ENCODE measurements around the gene PATJ.

PATJ gene

DNA sequence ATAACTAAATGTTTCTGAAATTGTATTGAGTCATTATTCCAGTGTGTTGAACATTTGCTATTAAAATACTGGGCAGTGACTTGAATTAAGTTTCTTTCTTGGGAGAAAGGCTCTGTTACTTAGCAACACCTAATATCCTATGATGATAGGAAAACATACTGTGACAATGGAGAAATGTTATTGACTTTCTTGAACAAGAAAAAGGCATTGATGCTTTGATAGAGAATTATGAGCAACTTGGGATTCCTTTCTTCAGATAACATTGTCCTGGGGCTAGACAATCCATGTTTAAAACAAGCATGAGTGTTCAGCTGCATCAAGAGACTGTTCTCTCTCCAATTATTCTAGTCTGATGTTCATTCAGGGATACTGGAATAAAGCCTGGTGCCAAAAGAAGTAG, 236.5 kb downstream of the PATJ start:
- DNase-seq (ENCODE audit: extremely low read depth in 1 of 2, low read depth in 1 of 2): no peak

DNA sequence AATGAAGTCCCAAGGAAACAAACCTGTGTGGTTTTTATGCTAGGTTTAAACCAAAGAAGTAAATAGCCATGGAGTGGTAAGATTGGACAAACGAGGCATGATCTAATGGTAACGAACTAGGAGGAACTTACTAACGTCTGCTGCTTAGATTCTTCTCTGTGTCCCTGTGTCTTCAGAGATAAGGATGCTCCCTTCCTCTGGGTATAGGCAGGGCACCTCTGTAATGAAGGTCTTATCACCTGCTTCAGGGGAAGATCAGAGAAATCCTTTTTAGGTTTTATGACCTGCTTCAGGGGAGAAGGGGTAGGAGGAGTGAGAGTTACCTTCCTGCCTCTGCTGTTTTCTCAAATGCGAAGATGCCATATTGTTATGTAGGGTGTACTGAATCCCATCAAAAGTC, 237.4 kb downstream of the PATJ start:
- no peak for DNase-seq (ENCODE audit: extremely low read depth in 1 of 2, low read depth in 1 of 2)

DNA sequence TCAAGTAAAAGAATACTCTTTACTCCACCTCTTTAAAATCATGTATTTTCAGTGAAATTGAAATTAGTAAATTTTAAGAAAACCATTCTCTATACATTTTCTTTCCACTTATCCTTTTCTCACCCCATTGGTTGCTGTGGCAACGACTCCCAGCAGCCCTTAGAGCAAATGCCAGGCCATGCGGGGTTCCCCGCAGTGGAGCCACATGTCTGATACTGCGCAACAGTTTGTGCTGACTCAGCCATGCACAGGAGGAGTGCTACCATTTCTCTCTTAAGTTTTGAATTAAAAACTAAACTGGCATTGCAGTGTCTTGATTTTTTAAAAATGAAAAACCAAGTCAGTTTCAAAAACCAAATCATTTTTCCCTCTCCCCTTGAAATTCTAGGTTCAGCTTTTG, 238.3 kb downstream of the PATJ start:
- peak in 1 of 2 donors; percentile 5 for DNase-seq (ENCODE audit: extremely low read depth in 1 of 2, low read depth in 1 of 2)

DNA sequence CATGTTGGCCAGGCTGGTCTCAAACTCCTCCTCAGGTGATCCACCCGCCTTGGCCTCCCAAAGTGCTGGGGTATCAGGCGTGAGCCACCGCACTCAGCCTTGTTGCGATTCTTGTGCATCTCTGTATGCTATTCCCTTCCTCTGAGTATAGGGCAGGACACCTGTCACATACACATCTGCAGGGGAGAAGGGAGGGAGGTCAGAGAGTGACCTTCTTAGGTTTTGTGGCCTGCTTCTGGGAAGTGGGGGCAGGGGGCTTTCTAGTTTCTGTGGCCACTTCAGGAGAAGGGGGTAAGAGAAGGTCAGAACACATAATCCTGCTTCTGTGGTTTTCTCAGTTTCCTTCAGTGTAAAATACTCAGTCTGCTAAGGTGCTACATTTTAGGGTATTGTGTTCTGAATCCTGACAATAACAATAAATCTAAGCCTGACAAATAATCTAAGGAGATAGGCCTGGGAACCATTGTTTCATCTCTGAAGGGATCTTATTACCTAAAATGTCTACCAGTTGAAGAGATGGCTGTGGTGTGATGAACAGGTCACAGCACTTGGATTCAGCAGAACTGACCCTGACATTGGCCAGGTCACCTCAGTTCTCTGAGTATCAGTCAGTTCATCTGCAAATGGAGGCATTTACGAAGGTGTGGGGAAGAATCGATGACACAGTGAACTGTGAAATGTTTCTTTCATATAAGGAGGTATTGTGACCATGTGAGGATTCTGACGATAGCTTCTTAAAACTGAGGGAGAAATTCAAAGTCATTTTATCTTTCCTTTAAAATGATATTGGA, 239.8 kb downstream of the PATJ start:
- DNase-seq (ENCODE audit: extremely low read depth in 1 of 2, low read depth in 1 of 2): no peak

DNA sequence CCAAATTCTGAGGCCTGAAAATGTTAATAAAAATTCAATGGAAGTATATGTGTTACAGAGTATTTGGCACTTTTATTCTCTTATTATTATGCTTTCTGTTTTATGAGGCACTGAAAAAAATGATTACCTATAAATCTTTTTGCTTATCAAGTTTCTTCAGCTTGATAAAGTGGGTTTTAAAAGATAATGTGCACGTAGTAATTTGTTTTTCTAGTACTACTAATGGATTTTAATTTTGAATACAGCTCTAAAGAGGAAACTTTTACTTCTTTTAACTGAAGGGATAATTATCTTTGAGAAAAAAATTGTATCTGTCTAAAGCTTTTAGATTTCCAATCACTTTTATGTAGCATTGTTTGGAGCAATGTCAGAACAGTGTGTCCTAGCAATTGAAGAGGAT, 241.0 kb downstream of the PATJ start:
- DNase-seq (ENCODE audit: extremely low read depth in 1 of 2, low read depth in 1 of 2): no peak

DNA sequence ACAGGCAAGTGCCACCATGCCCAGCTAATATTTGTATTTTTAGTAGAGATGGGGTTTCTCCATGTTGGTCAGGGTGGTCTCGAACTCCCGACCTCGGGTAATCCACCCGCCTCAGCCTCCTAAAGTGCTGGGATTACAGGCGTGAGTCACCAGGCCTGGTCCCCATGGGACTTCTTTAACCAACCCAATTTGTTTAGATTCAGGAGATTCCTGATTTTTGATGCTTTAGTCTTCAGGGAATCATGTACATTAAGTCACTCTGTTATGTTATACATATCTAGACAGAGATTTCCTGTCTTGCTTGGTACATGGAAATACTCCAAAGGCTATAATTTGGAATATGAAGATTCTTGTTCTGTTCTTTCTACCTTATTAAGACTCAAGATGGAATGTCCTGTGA, 250.0 kb downstream of the PATJ start:
- no peak for DNase-seq (ENCODE audit: extremely low read depth in 1 of 2, low read depth in 1 of 2)

DNA sequence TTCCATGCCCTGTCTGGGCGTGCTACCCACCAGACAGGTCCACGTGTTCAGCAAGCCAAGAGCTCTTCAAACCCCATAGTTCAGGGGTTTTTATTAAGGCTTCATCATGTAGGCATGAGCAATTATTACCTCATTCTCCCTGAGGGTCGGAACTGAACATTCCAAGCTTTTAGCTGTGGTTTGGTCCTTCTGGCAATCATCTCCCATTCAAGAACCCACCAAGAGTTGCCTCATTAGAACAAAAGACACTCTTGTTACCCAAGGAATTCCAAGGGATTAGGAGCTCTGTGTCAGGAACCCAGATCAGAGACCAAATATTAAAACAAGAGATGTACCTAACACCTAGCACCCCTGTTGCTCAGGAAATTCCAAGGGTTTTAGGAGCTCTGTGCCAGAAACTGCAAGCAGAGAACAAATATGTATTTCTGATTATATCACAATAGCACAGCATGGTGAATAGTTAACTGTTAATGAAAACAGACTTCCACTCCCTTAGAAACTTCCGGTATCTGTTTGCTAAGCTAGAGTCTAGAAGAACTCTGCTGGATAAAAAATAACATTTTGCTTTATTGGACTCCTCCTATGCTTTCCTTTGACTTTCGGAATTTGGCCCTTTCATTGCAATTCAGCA, 251.2 kb downstream of the PATJ start:
- no peak for DNase-seq (ENCODE audit: extremely low read depth in 1 of 2, low read depth in 1 of 2)

DNA sequence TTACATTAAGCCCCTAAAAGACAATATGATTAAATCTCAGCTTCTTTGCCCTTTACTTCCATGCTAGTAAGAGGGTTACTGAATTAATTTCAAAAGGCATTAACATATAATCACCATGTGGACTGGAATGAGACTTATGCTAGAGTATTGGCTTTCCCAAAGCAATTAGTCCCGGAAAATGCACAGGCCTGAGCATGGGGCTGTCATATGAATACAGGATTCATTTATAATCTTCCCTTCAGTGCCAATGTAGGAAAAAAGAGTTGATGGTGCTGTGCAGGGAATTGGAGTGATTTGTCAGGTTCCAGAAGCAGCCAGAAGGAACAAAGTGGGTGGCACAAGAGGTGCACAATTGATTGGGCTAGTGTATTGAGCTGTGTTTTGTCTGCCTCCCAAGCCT, 253.4 kb downstream of the PATJ start:
- no peak for DNase-seq (ENCODE audit: extremely low read depth in 1 of 2, low read depth in 1 of 2)

DNA sequence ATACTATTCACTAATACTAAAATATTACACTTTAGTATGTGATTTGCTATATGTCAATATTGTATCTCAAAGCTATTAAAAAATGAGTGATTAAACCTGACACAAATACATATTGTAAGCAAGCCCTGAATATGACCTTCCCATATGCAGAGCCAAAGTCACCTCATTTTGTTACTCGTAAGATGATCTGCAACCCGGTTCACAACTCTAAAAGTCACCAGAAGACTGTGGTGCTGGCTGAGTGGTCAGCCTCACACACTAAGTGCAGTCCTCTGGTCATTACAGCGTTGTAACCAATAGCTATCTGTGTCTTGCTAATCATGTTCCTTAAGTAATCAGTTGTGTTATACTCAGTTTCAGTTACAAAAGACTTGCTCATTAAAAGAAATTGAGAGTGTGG, 254.8 kb downstream of the PATJ start:
- no peak for DNase-seq (ENCODE audit: extremely low read depth in 1 of 2, low read depth in 1 of 2)

DNA sequence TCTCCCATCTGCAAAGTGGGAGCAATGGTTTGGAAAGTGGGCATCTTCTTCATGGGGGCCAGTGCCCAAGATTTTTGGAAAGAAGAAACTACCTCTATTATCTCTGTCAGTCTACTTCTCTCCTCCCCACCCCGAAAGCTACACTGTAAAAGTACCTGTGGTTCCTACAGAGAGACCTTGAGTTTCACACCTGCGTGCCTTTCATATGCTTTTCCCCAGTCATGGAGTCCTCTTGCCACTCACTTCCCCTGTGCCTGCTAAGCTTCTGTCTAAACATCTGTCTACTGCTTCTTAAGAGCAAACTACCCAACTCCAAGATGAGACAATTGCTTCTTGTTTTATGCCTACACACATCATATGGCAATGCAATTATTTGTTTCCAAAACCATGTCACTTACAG, 261.5 kb downstream of the PATJ start:
- no peak for DNase-seq (ENCODE audit: extremely low read depth in 1 of 2, low read depth in 1 of 2)

DNA sequence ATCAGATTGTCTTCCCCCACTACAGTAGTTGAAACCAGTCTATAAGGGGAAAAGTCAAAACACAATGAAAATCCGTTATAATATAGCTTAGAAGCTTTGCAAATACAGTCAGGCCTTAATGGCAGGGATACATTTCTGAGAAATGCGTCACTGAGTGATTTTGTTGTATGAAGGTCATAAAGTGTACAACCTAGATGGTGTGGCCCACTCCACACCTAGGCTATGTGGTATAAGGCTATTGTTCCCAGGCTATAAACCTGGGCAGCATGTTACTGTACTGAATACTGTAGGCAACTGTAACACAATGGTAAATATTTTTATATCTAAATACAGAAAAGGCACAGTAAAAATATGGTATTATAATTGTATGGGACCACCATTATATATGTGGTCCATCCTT, 264.4 kb downstream of the PATJ start:
- no peak for DNase-seq (ENCODE audit: extremely low read depth in 1 of 2, low read depth in 1 of 2)

DNA sequence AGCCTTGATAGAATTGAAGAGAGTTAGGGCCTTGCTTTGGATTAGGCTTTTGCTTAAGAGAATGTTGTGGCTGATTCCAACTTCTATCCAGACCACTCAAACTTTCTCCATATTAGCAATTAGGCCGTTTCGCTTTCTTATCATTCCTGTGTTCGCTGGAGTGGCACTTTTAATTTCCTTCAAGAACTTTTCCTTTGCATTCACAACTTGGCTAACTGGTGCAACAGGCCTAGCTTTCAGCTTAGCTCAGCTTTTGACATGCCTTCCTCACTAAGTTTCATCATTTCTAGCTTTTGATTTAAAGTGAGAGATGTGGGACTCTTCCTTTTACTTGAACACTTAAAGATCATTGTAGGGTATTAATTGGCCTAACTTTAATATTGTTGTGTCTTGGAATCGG, 268.7 kb downstream of the PATJ start:
- no peak for DNase-seq (ENCODE audit: extremely low read depth in 1 of 2, low read depth in 1 of 2)

DNA sequence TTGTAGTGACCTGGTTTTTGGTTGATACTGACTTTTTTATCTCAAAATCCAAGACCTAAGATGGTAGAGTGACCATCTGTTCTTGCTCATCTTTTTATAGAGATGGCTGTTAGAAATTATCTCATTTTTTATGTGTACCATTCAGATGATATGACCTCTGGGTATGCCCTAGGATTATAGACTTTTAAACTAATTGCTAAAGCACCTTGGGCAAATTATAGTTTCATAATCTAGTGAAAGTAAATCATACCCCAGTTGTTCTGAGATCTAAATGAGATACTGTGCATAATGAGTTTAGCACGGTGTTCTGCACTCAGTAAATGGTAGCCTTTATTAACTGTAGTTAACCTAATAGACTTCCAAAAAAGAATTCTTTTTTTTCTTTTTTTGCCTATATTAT, 269.8 kb downstream of the PATJ start:
- no peak for DNase-seq (ENCODE audit: extremely low read depth in 1 of 2, low read depth in 1 of 2)

DNA sequence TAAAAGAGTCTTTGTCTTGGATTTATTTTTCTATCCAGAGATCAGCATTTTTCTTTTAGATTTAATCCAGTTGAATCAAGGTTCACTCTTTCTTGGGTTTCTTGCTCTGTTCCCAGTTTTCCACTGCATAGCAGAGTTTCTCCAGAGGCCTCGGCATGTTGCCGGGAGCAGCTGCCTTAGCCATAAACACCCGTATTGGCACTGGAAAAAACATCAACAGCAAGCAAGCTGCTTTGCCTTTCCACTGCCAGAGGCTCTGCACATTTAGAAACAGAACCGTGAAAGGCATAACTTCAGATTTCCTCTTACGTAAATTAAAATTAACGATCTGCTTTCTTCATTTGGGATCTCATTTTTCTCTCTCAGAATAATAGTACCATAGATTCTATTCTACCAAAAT, 270.6 kb downstream of the PATJ start:
- no peak for DNase-seq (ENCODE audit: extremely low read depth in 1 of 2, low read depth in 1 of 2)

DNA sequence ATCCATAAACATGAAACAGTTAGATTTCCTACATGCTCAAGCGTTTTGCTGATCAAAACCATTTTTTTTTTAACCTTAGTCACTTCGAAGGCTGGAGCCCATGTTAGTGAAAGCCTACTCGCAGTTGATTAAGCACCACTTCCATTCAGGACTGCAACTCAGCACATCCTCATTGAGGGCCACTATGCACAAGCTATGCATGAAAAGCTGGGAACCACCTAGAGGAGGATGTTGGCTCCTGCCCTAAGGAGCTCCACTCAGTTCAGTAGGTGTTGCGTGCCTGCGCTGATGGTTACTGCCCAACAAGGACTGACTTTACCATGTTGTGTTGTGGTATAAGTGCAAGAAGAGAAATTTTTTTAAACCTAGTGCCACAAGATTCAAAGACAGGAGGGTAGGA, 271.0 kb downstream of the PATJ start:
- DNase-seq (ENCODE audit: extremely low read depth in 1 of 2, low read depth in 1 of 2): no peak

DNA sequence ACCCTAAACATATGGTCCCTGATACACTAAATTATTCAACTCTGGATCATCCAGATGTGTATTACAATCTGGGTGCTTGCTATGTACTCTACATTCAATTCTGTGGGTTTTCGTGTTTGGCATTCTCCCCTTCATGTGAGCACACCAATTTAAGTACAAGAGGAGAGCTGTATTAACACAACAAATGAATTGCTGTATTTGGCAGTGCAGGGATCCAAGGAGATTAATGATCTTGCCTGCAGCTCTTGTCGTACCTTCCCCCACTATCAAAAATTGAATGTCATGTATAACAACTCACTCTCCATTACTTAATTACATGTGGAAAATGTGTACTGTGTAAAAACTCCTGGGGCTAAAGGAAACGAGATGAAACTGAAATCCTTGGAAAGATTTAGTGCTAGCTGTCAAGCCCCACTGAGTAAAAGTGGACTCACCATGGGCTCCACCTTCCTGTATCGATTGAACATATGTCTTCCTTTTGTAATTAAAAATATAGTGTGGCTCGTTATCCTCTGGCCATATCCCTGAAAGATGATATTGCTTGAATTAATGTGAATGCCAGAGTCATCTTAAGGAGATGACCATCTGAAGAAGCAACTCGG, 280.2 kb downstream of the PATJ start:
- DNase-seq (ENCODE audit: extremely low read depth in 1 of 2, low read depth in 1 of 2): no peak

DNA sequence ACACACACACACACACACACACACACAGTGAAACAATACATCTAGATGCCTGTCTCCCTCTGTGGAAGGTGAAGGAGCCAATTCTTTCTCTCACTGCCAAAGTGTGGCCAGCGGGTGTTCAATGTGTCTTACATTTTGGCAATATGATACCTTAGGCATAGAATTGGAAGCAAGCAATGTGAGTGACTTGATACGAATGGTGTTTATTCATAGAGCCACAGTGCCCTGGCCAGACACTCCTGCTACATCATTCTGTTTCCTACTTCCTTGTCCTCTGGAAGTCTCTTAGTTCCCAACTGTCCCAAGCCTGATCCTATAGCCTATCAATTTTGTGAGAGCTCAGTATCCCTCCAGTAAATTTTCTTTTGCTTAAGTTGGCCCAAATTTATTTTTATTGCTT, 282.4 kb downstream of the PATJ start:
- DNase-seq (ENCODE audit: extremely low read depth in 1 of 2, low read depth in 1 of 2): no peak

DNA sequence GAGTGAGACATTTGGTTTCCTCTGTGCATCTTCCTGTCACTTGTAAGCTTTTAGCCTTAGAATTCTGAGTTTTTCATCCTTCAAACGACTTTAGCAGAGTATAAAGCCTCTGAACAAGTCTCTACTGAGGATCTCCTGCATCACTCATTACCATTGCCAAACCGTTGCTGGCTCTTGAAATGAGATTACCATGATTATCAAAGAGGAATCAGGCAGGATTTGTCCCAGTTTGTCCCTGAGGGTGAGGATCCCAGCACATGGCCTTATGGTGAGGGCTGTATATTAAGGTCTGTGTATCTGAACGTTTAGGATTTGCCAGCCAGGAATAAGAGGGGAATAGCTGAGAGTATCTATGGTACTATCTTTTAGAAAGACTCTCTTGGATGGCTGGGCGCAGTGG, 282.9 kb downstream of the PATJ start:
- no peak for DNase-seq (ENCODE audit: extremely low read depth in 1 of 2, low read depth in 1 of 2)

DNA sequence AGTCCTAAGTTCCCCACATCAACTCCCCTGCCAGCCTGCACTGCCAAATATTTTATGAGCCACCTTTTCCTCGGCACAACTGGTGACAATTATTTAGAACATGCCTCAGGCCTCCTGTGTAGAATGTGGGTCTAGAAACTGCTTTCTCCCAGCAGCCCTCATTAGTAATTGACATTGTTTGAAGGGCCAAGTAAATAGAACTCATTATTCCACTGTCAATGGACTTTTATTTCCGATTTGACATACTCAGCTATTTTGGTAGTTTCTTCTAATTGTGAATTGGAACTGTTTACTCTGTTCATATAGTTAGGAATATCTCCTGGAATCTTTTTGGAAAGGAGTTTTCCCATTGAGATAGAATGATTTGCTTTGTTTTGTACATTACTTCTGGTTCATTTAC, 283.6 kb downstream of the PATJ start:
- no peak for DNase-seq (ENCODE audit: extremely low read depth in 1 of 2, low read depth in 1 of 2)

DNA sequence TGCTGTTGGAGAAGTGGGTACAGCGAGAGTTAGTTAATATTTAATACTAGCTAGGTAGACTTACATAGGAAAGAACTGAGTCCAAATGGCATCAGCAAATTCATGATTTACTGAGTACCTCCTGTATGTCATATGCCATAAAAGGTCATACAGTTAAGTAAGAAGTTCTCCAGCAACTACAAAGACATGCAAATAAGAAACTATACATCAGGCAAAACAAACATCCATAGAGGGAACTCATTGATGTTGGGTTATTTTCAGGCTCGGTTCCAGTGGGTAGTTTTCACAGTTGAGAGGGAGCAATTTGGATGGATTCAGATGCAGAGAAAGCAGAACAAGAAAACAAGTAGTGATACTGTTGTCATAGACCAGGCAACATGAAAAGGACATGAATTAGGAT, 287.4 kb downstream of the PATJ start:
- DNase-seq (ENCODE audit: extremely low read depth in 1 of 2, low read depth in 1 of 2): no peak

DNA sequence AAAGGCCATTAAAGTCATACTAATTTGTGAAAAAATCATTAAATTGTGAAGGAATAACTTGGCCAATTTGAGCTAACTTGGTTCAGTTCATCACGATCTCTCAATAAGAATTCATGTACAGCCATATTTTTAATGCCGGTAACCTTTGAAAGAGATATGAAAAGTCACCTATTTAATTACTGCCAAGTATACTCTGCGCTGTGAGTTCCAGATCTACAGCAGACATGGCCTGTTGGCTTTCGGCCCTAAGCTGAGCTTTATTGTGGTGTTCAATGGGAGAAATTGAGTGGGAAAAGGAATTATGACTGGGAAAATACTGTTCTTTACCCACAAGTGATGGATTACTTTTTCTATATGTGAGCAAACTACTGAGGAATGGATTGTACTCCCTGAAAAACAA, 292.5 kb downstream of the PATJ start:
- DNase-seq (ENCODE audit: extremely low read depth in 1 of 2, low read depth in 1 of 2): no peak

DNA sequence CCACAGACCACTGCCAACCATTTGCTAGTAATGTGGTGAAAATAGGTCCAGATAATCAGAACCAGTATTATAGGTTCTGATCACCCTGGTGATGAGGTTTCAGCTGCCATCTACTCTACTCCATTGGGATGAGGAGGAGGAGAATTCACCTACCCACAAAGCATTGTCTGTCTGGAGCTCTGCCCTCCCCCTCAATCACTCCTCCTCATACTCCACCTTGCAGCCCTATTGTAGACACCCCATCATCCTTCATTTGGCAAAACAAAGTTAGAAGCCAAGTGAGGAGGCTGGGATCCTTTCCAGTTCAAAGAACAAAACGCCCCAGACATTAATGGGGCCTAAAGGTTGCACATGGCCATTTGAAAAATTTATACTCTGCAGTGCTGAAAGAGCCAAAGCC, 295.0 kb downstream of the PATJ start:
- no peak for DNase-seq (ENCODE audit: extremely low read depth in 1 of 2, low read depth in 1 of 2)

All from stimulated activated CD8-positive, alpha-beta memory T cell treated with anti-CD3 and anti-CD28 coated beads, Interleukin-7, amount 100 ng/mL, for 48 hours (primary cell).